ENCODE data around the gene CSNK1A1.

DNA sequence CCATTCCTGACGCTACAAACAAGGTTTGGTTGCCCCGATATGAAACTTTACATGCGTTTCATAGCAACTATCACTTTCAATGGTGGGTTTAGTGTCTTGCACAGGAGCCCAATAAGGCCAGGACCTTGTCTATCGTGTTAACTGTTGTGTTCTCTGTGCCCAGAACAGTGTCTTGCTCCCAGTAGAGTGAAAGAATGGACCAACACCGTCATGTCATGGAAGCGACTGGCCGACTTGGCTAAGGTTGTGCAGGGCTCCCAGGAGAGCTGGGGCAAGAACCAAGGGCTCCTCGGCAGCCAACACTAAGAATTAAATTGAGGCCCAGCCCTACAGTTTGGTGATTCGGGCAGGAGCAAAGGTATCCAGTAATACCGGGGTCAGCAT is 29.6 kb upstream of the CSNK1A1 start:
- no peak for TF ChIP-seq POLR2A (IDR thresholded peaks at IDR 0.05)
- TF ChIP-seq, protein P1, sequence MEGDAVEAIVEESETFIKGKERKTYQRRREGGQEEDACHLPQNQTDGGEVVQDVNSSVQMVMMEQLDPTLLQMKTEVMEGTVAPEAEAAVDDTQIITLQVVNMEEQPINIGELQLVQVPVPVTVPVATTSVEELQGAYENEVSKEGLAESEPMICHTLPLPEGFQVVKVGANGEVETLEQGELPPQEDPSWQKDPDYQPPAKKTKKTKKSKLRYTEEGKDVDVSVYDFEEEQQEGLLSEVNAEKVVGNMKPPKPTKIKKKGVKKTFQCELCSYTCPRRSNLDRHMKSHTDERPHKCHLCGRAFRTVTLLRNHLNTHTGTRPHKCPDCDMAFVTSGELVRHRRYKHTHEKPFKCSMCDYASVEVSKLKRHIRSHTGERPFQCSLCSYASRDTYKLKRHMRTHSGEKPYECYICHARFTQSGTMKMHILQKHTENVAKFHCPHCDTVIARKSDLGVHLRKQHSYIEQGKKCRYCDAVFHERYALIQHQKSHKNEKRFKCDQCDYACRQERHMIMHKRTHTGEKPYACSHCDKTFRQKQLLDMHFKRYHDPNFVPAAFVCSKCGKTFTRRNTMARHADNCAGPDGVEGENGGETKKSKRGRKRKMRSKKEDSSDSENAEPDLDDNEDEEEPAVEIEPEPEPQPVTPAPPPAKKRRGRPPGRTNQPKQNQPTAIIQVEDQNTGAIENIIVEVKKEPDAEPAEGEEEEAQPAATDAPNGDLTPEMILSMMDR (IDR thresholded peaks at IDR 0.05 in 4 of 5, conservative IDR thresholded peaks at IDR 0.05 in 1 of 5): no peak
